ENCODE measurements around the gene MEIG1.
"Not testable (repeated sequence)": the region's sequence is repeated elsewhere in the genome, so short reads cannot be mapped to it uniquely, and the experiment has no call there.

Gene MEIG1, protein sequence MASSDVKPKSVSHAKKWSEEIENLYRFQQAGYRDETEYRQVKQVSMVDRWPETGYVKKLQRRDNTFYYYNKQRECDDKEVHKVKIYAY
- total RNA-seq: 0.31 to 0.35 reads per million in 2 donors

DNA sequence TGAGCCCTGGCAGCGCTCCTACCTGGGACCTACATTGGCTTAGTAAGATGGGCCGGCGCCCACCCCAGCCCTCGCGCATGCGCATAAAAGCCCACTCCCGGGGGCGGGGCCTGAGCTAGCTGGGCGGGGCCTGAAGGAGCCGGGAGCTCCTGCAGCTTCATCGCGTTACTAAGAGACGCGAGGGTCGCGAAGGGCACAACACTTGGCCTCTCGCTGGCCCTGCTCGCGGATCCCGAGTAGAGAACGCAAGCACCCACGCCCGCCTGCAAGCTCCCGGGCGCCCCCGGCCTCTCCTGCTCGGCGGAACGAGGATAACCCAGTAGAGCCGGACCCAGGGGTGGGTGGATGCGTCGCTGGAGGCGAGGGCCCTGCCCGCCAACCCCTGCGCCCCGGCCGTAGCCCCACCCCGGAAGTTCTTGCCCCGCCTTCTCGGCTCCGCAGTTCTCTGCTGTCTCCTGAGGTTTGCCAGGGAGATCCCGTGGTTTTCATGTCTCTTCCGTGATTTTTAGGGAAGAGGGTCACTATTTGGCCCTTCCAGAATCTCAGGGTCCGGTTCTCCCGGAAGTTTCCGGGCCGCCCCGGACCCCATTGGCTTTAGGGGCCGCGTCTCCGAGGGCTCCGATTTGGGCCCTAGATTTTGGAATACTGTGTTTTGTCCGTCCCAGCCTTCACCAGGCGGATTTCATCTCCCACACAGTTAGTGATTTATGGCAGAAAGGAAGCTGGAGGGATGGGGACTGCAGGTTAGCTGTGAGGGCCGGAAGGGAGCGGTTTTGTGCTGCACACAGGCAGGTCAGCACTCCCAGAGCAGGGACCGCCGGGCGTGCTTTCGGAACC is at the start of gene MEIG1:
Gene MEIG1, plus strand, starts transcription at position 168 of the 837 bp plus-strand sequence. CDS start 7,081 bp downstream, outside the sequence.
- DNase-seq: peak; percentile 76

DNA sequence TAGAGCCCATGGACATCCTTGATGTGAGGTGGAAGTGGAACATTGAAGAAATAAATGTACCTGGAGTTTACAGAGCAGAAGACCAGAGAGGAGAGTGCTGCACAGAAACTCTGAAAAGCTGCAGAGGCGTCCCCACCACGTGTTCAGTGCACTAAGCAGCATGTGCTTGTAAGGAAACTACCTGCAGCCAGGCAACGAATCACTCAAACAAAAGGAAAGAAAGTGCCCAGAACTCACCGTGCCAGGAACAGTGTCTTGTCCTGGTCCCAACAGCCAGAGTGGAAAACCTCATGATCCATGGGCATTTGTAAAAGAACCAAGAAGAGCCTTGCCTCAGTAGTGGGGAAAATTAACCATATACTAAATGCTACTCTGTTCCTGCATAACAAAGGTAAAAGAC is 48.2 kb upstream of the MEIG1 start:
- no peak for DNase-seq

DNA sequence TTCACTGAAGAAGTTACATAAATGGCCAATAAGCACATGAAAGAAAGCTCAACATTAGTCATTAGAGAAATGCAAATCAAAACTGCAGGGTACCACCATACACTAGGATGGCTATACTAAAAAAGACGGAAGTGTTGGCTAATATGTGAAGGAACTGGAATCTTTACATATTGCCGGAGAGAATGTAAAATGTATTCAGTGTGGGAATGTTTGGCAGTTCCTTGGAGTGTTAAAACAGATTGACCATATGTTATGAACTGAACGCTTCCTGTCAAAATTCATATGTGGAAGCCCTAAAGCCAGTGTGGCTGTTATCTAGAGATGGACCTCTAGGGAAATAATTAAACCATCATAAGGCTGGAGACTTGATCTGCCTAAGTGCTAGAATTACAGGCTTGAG is 47.4 kb upstream of the MEIG1 start:
- no peak for DNase-seq

DNA sequence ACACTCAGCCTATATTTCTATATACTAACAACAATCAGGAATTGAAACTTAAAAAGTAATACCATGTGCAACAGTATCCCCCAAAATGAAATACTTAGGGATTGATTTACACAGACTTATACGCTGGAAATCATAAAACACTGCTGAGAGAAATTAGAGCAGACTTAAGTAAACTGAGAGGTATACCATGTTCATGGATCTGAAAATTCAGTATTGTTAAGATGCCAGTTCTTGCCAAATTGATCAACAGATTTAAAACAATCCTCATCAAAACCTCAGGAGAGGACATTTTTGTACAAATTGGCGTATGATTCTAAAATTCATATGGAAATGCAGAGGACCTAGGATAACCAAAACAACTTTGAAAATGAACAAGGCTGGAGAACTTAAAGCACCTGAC is 42.6 kb upstream of the MEIG1 start:
- no peak for DNase-seq

DNA sequence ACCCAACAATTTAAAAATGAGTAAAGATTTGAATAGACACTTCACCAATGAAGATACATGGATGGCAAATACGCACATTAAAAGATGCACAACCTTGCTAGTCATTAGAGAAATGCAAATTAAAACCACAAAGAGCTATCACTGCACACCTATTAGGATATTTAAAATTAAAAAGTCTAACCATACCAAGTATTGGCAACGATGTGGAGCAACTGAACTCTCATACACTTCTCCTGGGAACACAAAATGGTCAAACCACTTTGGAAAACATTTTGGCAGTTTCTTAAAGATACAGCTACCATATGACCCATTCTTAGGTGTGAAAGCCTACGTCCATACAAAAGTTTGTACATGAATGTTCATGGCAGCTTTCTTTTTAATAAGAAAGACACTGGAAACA is 41.4 kb upstream of the MEIG1 start:
- DNase-seq: no peak

DNA sequence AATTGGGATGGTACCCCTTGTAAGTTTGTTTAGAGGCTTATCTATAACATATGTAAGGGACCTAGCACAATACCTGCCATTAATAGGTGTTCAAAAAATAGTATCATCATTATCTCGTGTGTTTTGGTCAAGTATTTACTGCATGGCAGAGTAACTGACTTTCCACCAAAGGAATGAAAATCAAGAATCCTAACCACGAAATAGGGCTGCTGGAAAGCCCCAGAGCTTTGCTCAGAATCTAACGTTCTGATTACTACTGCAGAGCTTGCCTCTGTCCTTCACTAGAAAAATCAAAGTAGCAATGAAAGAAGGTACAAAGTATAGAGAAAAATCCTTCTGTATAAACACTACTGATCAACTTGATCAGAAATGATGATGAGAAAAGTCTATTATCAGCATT is 40.2 kb upstream of the MEIG1 start:
- DNase-seq: no peak

DNA sequence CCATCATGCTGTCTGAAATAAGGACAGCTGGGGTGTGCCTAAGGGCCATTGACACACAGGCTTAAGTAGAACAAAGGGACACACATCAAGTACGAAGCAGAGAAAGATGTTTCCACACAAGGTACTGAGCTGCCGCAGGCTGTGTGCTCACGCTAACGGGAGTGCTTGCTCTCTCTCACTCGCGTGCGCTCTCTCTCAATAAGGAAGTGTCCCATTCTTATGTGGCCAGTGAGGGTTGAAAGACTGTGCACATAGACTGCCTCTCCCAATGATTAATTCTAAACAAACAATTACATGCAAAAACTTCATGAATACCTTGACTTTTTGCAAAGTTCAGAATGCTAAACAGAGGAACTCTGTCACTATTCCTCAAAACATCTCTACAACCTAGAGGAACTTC is 35.2 kb upstream of the MEIG1 start:
- DNase-seq: no peak

DNA sequence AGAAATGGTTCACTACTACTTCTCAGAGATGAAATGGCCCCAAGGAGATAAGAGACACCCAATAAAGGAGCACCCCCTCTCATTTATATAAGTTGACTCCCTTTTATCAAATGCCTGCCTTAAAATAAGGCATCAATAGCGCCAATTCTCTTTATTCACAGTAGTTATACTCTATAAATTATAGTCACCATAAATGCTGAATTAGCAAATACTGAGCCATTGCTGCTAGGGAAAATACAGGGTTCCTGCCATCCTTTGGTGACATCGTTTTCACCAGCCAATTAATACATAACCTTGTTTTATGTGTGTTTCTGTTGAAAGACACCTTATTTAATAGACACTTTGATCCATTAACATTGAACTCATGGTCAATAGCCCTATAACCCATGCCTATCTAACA is 33.9 kb upstream of the MEIG1 start:
- no peak for DNase-seq

DNA sequence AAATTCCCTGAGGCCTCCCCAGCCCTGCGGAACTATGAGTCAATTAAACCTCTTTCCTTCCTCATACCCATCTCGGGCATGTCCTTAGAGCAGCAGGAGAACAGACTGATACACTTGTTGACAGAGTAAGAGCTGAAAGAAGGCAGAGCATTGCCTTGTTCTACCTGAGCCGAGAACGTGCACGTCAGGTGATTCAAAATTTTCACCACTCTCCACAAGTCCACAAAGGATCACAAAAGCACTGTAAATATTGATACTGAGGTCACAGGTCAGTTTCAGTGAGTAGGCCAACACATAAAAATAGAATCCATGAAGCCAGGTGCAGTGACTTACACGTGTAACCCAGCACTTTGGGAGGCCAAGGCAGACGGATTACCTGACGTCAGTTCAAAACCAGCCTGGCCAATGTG is 33.1 kb upstream of the MEIG1 start:
- DNase-seq: no peak

DNA sequence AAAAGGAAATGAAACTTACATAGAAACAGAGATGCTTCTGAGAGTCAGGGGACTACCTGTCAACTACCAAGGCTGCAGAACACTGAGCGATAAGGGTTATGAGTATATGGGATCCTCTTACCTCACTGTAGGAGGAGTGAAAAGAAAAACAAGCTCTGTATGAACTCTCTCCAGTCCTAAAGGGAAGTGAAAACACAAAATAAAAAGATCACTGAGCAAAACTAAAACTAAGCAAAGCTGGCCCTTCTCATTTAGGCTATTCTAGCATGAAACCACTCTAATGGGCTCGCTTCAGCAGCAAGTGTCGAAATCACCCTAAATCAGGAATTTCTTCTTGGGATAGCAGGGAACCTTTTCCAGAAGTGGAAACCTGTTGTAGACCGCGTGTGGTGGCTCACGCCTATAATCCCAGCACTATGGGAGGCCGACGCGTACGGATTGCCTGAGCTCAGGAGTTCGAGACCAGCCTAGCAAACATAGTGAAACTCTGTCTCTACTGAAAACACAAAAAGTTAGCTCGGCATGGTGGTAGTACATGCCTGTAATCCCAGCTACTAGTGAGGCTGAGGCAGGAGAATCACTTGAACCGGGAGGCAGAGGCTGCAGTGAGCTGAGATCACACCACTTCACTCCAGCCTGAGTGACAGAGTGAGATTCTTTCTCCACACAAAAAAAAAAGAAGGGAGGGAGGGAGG is 32.3 kb upstream of the MEIG1 start:
- DNase-seq: no peak

DNA sequence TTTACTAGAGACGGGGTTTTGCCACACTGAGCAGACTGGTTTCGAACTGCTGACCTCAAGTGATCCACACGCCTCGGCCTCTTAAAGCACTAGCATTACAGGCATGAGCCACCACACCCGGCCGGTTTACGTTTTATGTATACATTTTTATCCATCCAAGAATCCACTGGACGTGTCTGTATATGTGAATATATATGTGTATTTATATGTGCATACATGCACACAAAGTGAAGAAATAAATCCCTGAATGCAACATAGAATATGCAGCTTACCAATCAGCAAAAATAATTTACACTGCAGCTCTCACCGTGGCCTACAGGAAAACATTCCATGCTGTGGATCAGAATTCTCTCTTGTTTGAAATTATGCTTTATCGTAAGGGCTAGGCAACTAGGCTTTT is 28.6 kb upstream of the MEIG1 start:
- no peak for DNase-seq

DNA sequence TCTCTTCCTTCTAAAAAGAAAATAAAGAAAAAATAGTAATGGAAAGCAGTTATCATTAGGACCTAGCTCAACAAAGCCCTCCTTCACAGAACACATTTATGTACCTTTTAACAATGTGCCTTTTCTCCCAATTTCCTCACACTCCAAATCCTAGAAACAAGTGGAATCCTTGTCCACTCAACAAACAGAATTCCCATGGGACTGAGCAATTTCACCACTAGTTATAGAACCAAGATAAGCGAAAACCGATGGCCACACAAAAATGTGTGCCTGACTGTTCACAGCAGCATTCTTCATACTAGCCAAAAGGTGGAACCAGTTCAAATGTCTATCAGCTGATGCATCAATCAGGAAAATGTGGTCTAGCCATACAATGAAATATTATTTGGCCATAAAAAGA is 22.6 kb upstream of the MEIG1 start:
- DNase-seq: no peak

DNA sequence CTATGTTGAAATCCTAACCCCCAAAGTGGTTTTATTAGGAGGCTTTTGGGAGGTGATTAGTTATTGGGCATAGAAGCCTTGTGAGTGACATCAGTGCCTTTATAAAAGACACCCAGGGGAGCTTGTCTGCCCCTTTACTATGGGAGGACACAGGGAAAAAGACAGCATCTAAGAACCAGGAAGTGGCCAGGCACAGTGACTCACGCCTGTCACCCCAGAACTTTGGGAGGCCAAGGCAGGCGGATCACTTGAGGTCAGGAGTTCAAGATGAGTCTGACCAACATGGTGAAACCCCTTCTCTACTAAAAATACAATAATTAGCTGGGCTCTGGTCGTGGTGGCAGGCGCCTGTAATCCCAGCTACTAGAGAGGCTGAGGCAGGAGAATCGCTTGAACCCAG is 20.2 kb upstream of the MEIG1 start:
- DNase-seq: not testable (repeated sequence)

DNA sequence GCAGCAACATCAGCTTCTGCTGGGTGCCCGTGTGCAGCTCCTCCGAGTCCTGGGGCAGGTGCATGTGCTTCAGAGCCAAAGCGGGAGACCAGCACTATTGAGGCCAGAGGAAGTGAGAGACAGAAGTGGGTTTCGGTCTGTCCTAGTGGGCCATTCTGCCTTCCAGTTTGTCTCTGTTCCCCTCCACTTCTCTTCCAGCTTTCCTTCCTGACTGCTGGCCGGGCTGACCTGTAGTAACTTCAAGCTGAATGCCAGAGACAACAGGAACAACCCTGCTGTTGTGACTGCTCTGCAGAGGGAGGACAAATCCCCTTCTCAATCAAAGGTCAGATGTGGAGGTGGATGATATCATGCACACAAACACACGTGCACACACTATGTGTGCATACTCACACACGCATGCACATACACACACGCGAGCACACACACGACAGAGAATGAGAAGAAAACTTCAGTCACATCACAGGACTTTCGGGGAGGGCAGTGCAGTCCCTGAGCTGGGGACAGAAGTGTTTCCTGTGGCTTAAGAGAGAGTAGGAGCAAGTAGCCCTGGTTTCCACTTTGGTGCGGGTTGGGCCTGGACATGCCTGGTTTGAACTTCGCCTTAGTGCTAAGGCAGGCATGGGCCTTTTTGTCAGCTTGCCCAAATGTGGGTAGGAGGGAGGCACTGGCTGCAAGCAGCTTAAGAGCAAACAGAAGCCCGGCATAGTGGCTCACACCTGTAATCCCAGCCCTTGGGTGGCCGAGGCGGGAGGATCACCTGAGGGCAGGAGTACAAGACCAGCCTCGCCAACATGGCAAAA is 16.8 kb upstream of the MEIG1 start:
- DNase-seq: not testable (repeated sequence)

DNA sequence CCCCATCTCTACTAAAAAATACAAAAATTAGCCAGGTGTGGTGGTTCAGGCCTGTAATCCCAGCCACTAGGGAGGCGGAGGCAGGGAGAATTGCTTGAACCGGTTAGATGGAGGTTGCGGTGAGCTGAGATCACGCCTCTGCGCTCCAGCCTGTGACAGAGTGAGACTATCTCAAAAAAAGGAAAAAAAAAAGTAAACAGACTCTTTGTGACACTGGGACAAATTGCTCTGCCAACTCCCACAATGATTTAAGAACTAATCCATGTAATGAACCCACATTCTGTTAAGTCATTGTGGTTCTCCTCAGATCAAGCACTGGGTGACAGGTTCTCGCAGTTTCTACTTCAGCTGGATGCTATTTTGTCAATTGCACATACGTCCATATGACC is 16.2 kb upstream of the MEIG1 start:
- DNase-seq: not testable (repeated sequence)

DNA sequence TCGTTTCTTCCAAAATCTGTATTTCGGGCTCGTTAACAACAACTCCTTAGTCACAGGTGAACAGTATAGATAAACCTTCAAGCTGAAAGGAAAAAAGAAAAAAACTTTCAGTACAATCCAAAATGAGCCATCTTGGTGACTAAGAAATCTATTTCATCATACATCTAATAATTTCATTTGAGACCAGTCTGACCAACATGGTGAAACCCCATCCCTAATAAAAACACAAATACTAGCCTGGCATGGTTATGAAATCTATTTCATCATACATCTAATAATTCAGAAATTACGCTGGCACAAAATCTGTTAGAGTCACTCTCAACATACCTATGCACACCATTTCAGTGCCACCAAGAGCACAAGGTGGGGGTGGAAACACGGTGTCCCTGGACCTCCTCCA is 14.1 kb upstream of the MEIG1 start:
- DNase-seq: no peak

DNA sequence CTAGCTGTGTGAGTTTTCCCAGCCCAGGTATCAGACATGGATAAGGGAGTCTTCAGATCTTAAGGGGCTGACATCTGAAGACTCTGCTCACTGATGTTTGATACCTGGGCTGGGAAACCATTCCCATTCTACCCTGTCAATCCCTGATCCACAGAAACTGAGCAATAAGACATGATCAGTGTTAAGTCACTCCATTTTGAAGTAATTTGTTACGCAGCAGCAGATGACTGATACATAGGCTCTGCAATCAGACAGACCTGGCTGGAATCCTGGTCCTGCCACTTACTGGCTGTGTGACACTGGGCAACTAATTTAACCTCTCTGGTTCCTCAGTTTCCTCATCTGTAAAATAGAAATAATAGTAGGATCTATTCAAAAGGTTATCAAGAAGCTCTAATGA is 11.9 kb upstream of the MEIG1 start:
- no peak for DNase-seq

DNA sequence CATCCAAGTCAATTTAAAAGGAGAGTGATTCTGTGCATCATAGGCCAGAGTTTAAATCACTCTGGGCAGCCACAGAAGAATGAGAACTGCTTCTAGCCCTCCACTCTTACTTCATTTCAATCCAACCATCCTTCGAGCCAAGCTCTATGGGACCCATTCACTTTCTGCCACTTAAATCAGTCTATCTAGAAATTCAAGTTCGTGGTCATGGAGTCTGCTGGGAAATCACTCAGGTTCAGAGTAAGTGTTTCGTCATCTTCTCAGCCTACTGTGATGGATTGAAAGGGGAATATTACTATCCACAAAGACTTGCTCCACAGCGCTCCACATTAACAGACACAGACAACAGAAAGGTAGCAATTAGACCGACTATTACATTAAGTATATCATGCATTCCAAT is 9.9 kb upstream of the MEIG1 start:
- DNase-seq: no peak

DNA sequence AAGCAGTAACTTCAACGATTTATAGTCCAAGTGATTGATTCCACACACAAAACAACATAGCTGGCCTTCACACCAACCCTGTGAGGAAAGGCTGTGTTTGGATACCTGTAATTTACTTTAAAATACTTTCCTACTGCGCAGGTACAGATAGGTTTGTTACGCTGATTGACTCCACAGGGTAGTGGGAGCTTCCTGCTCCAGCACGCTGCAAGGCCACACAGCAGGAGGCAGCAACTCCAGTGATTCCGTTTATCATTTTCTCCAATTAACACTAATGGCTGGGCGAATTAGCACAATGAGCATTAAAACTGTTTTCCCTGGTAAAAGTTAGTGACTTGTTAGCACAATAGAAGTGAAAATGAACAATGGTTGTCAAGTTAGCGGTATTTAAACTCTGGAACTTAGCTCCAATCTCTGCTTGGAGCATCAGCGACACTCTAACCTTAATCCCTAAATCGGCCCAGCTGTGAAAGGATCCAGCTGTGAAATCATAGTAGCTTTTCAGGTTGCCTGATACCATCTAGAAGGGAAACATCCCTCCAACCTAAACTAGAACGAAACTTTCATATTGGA is 6.3 kb upstream of the MEIG1 start:
- no peak for DNase-seq

DNA sequence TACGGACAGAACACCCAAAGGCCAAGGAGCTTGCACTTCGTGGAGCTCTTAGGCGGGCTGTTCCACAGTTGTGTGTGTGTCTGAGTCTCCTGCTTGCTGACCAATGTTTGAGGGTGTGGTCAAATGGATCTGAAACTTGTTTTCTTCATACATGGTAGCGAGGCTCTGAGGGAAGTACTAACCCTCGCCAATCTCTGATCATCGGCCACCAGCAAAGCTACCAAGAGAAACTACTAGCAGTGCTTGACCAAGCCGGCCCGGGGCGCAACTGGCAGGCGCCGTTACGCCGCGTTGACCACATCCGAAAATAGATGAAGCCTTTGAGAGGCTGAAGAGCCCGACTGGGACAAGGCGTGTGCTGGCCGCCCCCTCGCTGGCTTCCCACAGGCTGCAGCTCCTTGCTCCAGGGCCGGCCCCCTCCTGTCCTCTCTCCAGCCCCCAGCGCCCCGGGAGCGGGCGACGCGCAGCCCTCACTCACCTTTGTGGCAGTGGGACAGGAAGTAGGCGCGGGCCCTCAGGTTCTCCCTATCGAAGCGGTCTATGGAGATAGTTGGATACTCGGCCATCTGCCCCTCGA is 5.7 kb upstream of the MEIG1 start:
- DNase-seq: no peak

DNA sequence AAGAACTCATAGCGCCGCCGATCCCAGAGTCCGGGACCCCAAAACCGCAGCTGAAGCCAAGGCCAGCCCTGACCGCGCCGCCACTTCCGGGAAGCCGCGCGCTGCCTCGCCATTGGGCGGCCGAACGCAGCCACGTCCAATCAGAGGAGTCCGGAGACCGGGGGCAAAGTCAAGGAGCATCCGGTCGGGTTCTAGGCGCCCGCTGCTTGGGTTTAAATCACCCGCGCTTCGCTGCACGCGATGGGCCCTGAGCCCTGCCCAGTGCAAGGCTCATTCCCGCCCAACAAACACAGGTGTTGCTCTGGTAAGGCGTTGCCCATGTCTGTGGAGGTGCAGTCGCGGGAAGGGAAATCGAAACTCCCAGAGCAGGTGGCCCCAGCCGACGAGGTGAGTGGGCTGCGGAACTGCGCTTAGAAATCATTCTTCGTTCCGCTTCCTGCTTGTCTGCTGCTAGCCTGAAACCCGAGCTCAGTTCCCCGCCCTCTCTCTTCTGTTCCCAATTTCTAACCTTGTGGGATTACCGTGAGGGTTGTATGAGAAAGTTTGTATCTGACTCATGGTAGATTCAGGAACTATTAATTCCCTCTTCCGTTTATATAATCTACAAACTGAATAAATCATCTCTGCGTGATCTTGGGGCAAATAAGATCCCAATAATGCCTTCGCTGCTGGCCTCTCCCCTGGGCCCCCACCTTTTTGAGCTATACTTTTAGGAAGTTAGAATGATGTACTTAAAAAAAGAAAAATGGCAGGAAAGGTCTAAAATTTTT is 5.0 kb upstream of the MEIG1 start, which contains the start of gene DCLRE1C:
Gene DCLRE1C, minus strand, starts transcription at position 96 of the 770 bp plus-strand sequence. Its CDS starts 86 bp downstream, at position 10.
- DNase-seq: peak; percentile 78

DNA sequence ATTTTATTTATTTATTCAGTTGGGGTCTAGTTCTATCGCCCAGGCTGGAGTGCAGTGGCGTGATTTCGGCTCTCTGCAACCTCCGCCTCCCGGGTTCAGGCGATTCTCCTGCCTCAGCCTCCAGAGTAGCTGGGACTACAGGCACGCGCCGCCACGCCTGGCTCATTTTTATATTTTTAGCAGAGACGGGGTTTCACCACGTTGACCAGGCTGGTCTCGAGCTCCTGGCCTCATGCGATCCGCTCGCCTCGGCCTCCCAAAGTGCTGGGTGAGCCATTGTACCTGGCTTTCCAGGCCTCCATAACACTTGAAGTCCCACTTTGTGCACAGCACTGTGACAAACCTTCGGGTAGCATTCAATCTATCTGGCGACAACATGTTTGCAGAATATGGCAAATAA is 4.3 kb upstream of the MEIG1 start:
- DNase-seq: no peak
